GM12878 (cell line): ENCODE results near the gene BHLHA15. TPM values are rescaled to one million over a fixed set of nuclear protein-coding genes. Genes with fewer than 3 reads are reported as not detected.

ENCODE experiments used
- ATF3 ChIP-seq: IDR thresholded peaks from 2 replicates; pipeline ENCODE4 v1.6.1; 2011; ENCODE audit warnings: low read depth, mild to moderate bottlenecking, low read length, moderate library complexity, borderline replicate concordance; ENCODE audit errors: extremely low read depth
- CHD4 ChIP-seq: fragments of 200-600 bp; sonication (generic); IDR thresholded peaks from 2 replicates; pipeline ENCODE4 v1.6.1; 2016; ENCODE audit warnings: mild to moderate bottlenecking
- CREB1 ChIP-seq: IDR thresholded peaks from 2 replicates; pipeline ENCODE4 v1.6.1; 2012; ENCODE audit warnings: low read depth, mild to moderate bottlenecking, inconsistent platforms
- CREM ChIP-seq: IDR thresholded peaks from 2 replicates; pipeline ENCODE4 v1.6.1; 2014; ENCODE audit warnings: antibody characterized with exemption, low read depth
- ELK1 ChIP-seq: IDR thresholded peaks from 2 replicates; pipeline ENCODE4 v1.6.1; 2012; ENCODE audit warnings: low read depth, low read length, improper control_type of control experiment
- GATAD2B ChIP-seq: fragments of 450-650 bp; conservative IDR thresholded peaks from 2 replicates; pipeline ENCODE4 v1.6.1; 2017; ENCODE audit warnings: low read depth, mild to moderate bottlenecking, moderate library complexity
- HCFC1 ChIP-seq: fragments of 150-350 bp; IDR thresholded peaks from 2 replicates; pipeline ENCODE4 v1.6.1; 2014; ENCODE audit warnings: low read length
- MTA2 ChIP-seq: fragments of 450-650 bp; IDR thresholded peaks from 2 replicates; pipeline ENCODE4 v1.6.1; 2016; ENCODE audit warnings: low read depth, mild to moderate bottlenecking, moderate library complexity
- MTA3 ChIP-seq: IDR thresholded peaks from 2 replicates; pipeline ENCODE4 v1.6.1; 2012; ENCODE audit warnings: low read length, inconsistent platforms, borderline replicate concordance
- NFYA ChIP-seq: IDR thresholded peaks from 2 replicates; pipeline ENCODE4 v1.6.1; 2011; ENCODE audit warnings: low read depth, mild to moderate bottlenecking, low read length, improper control_type of control experiment, borderline replicate concordance
- NR2F1 ChIP-seq: fragments of 450-650 bp; conservative IDR thresholded peaks from 2 replicates; pipeline ENCODE4 v1.6.1; 2017; ENCODE audit warnings: mild to moderate bottlenecking
- PAX5 ChIP-seq: IDR thresholded peaks from 2 replicates; pipeline ENCODE4 v1.6.1; 2011; ENCODE audit warnings: low read depth, low read length, borderline replicate concordance
- RUNX3 ChIP-seq: IDR thresholded peaks from 2 replicates; pipeline ENCODE4 v1.6.1; 2012; ENCODE audit warnings: low read length, inconsistent platforms
- SIX5 ChIP-seq: IDR thresholded peaks from 2 replicates; pipeline ENCODE4 v1.6.1; 2011; ENCODE audit warnings: mild to moderate bottlenecking, low read depth, low read length, moderate library complexity; ENCODE audit not compliant: severe bottlenecking
- SMAD1 ChIP-seq: fragments of 450-650 bp; IDR thresholded peaks from 2 replicates; pipeline ENCODE4 v1.6.1; 2018; ENCODE audit warnings: mild to moderate bottlenecking, low read depth; ENCODE audit not compliant: partially characterized antibody
- SUPT20H ChIP-seq: IDR thresholded peaks from 2 replicates; pipeline ENCODE4 v1.6.1; 2011; ENCODE audit warnings: low read depth, mild to moderate bottlenecking, low read length, moderate library complexity, borderline replicate concordance; ENCODE audit not compliant: control insufficient read depth
- TCF12 ChIP-seq: IDR thresholded peaks from 2 replicates; pipeline ENCODE4 v1.6.1; 2011; ENCODE audit warnings: low read depth, mild to moderate bottlenecking, low read length
- WRNIP1 ChIP-seq: IDR thresholded peaks from 2 replicates; pipeline ENCODE4 v1.6.1; 2011; ENCODE audit warnings: low read depth, low read length, improper control_type of control experiment, borderline replicate concordance
- ZBTB33 ChIP-seq: fragments of 450-650 bp; IDR thresholded peaks from 2 replicates; pipeline ENCODE4 v1.6.1; 2017; ENCODE audit warnings: mild to moderate bottlenecking
- ZNF207 ChIP-seq: fragments of 450-650 bp; IDR thresholded peaks from 2 replicates; pipeline ENCODE4 v1.6.1; 2014; ENCODE audit warnings: antibody characterized with exemption, mild to moderate bottlenecking, borderline replicate concordance
- ZNF274 ChIP-seq: IDR thresholded peaks from one replicate; pipeline ENCODE4 v1.8.0; 2011; ENCODE audit not compliant: insufficient read length, insufficient read depth
- ZNF622 ChIP-seq: fragments of 450-650 bp; IDR thresholded peaks from 2 replicates; pipeline ENCODE4 v1.6.1; 2017; ENCODE audit warnings: mild to moderate bottlenecking, inconsistent platforms
- polyA plus RNA-seq, 11 experiments: library from polyadenylated mRNA; depleted of rRNA in 4 of 11; unstranded in 6 of 11; stranded (reverse) in 5 of 11; fragments of >200 nt; fragmentation: Nextera tagmentation in 4 of 11; fragmentation: Illumina TruSeq in 1 of 11; extraction: Ambion mirVana in 4 of 11; extraction: Trizol in 1 of 11; gene quantifications; 1 replicate in 1 of 11; 2 replicates in 10 of 11; pipeline versions ENCODE4 v1.2.1 to v1.2.3, GENCODE V29; 2011 to 2016; ENCODE audit warnings: inconsistent platforms in 2 of 11, missing spikeins in 2 of 11, low read depth in 1 of 11
- total RNA-seq, 4 experiments: library from RNA; depleted of rRNA in 3 of 4; stranded (reverse); fragments of >200 nt in 3 of 4; fragmentation: Illumina TruSeq in 1 of 4; extraction: Trizol in 1 of 4; gene quantifications; 2 replicates each; pipeline versions ENCODE4 v1.2.1 to v1.2.3, GENCODE V29; 2013 to 2021
- TF ChIP-seq, protein P1 (sequence below): fragments of 450-650 bp; IDR thresholded peaks from 2 replicates; pipeline ENCODE4 v1.6.1; 2016; ENCODE audit warnings: mild to moderate bottlenecking, moderate library complexity, borderline replicate concordance

The BHLHA15 gene
- total and polyA plus RNA-seq, 10 of the 15 experiments (the other 5 are each of a cell fraction or from before 2014, with no cell fraction given): 0.54 to 4.2 (median 2.5) TPM; not detected in 4

GRCh38 chr7:98203261-98203963 lies 7.8 kb upstream of the BHLHA15 start (continued):
- TF ChIP-seq MTA3: no peak
- TF ChIP-seq HCFC1: no peak
- no peak for TF ChIP-seq ZNF274
- no peak for TF ChIP-seq ZNF622
- TF ChIP-seq ATF3: no peak
- TF ChIP-seq, protein P1, sequence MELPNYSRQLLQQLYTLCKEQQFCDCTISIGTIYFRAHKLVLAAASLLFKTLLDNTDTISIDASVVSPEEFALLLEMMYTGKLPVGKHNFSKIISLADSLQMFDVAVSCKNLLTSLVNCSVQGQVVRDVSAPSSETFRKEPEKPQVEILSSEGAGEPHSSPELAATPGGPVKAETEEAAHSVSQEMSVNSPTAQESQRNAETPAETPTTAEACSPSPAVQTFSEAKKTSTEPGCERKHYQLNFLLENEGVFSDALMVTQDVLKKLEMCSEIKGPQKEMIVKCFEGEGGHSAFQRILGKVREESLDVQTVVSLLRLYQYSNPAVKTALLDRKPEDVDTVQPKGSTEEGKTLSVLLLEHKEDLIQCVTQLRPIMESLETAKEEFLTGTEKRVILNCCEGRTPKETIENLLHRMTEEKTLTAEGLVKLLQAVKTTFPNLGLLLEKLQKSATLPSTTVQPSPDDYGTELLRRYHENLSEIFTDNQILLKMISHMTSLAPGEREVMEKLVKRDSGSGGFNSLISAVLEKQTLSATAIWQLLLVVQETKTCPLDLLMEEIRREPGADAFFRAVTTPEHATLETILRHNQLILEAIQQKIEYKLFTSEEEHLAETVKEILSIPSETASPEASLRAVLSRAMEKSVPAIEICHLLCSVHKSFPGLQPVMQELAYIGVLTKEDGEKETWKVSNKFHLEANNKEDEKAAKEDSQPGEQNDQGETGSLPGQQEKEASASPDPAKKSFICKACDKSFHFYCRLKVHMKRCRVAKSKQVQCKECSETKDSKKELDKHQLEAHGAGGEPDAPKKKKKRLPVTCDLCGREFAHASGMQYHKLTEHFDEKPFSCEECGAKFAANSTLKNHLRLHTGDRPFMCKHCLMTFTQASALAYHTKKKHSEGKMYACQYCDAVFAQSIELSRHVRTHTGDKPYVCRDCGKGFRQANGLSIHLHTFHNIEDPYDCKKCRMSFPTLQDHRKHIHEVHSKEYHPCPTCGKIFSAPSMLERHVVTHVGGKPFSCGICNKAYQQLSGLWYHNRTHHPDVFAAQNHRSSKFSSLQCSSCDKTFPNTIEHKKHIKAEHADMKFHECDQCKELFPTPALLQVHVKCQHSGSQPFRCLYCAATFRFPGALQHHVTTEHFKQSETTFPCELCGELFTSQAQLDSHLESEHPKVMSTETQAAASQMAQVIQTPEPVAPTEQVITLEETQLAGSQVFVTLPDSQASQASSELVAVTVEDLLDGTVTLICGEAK: no peak
- peak; percentile 55; the same call in 1 of the 2 replicates for TF ChIP-seq CREM
- no peak for TF ChIP-seq MTA2
- 0 out of 2 replicates have a peak, but pooled peaks have one; percentile 41 for TF ChIP-seq CREB1
- no peak; the same call in 1 of the 2 replicates for TF ChIP-seq GATAD2B
- no peak for TF ChIP-seq WRNIP1
- no peak for TF ChIP-seq NFYA
- TF ChIP-seq TCF12: 0 out of 2 replicates have a peak, but pooled peaks have one; percentile 31
- no peak for TF ChIP-seq CHD4
- 0 out of 2 replicates have a peak, but pooled peaks have one; percentile 75 for TF ChIP-seq PAX5
- no peak for TF ChIP-seq SMAD1
- TF ChIP-seq ELK1: no peak
- no peak for TF ChIP-seq ZBTB33
- no peak for TF ChIP-seq SIX5
- no peak for TF ChIP-seq ZNF207
- TF ChIP-seq RUNX3: peak; percentile 87
- no peak for TF ChIP-seq SUPT20H
- no peak for TF ChIP-seq NR2F1
